ENCODE data around the gene NRIP1. TPM values are rescaled to one million over a fixed set of nuclear protein-coding genes. Genes with fewer than 3 reads are reported as not detected.

NRIP1 gene
- total and polyA plus RNA-seq, 2 of the 8 experiments (the other 6 are each of a cell fraction or from before 2014, with no cell fraction given), result 1.5 to 9.3 TPM

DNA sequence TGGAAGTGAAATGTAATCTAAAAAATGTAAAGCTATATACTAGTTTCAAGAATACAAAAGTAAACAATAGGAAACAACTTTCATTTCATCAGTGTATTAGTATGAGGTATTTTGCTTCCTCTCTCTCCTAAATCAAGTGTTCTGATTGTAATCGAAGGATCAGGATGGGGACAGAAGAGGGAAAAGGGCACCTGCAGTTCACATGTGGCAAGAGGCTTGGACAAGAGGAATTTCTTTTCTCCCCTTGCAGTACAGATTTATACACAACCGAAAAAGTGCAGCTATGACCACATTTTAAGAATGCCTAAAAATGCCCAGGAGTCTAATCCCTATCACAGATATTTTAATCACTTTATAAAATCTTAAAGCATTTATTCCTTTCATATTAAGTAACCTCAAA is 63.7 kb downstream of the NRIP1 start:
- Histone ChIP-seq H3K36me3 (ENCODE audit: control insufficient read depth in 2 of 4, insufficient read depth in 4 of 4, low read length in 3 of 4) (no peaks in the 10 kb centered on the region), H2BK15ac (ENCODE audit: low read length) (no peak overlapping the region), H2BK20ac (ENCODE audit: low read length) (no peak overlapping the region), H3K9ac (replicated peaks in 1 of 4; ENCODE audit: extremely low read depth in 1 of 4, low read depth in 3 of 4, low read length in 3 of 4) (no peak overlapping the region), H3K18ac (ENCODE audit: extremely low read depth, low read length) (no peak overlapping the region), H3K79me2 (ENCODE audit: control insufficient read depth in 1 of 2, insufficient read depth in 2 of 2, low read length in 2 of 2) (no peaks in the 10 kb centered on the region), H4K5ac (ENCODE audit: insufficient read length, low read depth, low read length) (no peak overlapping the region), H3K23ac (ENCODE audit: insufficient read length) (no peak overlapping the region), H2BK5ac (ENCODE audit: low read depth, low read length) (no peak overlapping the region), H3K27ac (ENCODE audit: low read depth, low read length) (no peak overlapping the region), H3K79me1 (ENCODE audit: low read depth, low read length) (no peaks in the 10 kb centered on the region), H2AK5ac (ENCODE audit: low read depth, low read length) (no peak overlapping the region), H3K4me3 (ENCODE audit: extremely low read depth in 1 of 4, insufficient read depth in 2 of 4, low read depth in 3 of 4, low read length in 4 of 4) (no peak overlapping the region), H3K4ac (replicated peaks; ENCODE audit: insufficient read length, low read depth, low read length) (no peak overlapping the region), H3K4me1 (replicated peaks in 1 of 4; ENCODE audit: control insufficient read depth in 3 of 4, insufficient read depth in 4 of 4, low read length in 3 of 4) (peaks cover 0 to 9% (median under 1%) of the 10 kb centered on the region in 4 experiments; a peak in 4 of 7 replicates), H3K23me2 (ENCODE audit: low read depth, low read length) (no peaks in the 10 kb centered on the region), H3K9me3 (ENCODE audit: insufficient read depth in 2 of 2, low read depth in 1 of 2, low read length in 1 of 2) (no peaks in the 10 kb centered on the region; a peak in 1 of 4 replicates), H3K56ac (replicated peaks; ENCODE audit: insufficient read length, low read depth, low read length) (no peak overlapping the region), H4K8ac (ENCODE audit: extremely low read depth, insufficient read depth, low read length) (no peak overlapping the region), H3K27me3 (replicated peaks in 1 of 4; ENCODE audit: control insufficient read depth in 3 of 4, extremely low read depth in 1 of 4, insufficient read depth in 3 of 4, low read length in 3 of 4) (peaks cover 3 to 25% (median 7%) of the 10 kb centered on the region in 4 experiments), H4K91ac (replicated peaks; ENCODE audit: insufficient read length, low read length) (no peak overlapping the region), H3K14ac (ENCODE audit: insufficient read length) (no peak overlapping the region), H2BK120ac (replicated peaks; ENCODE audit: low read depth, low read length) (no peak overlapping the region), H4K20me1 (replicated peaks in 1 of 2; ENCODE audit: control insufficient read depth in 1 of 2, insufficient read depth in 2 of 2, low read length in 2 of 2) (peaks cover 5 to 13% of the 10 kb centered on the region in 2 experiments), H2AFZ (ENCODE audit: low read length) (no peak overlapping the region), H2BK12ac (ENCODE audit: low read depth, low read length) (no peak overlapping the region), H3K4me2 (ENCODE audit: insufficient read depth in 1 of 2, low read depth in 2 of 2, low read length in 2 of 2) (no peak overlapping the region; a peak in 1 of 4 replicates)
- CTCF ChIA-PET (ENCODE audit: partially characterized antibody), result no interaction called here
- no peak for TF ChIP-seq KDM4A (IDR thresholded peaks at IDR 0.05; ENCODE audit: low read depth, low read length, severe bottlenecking)
- TF ChIP-seq, protein P1, sequence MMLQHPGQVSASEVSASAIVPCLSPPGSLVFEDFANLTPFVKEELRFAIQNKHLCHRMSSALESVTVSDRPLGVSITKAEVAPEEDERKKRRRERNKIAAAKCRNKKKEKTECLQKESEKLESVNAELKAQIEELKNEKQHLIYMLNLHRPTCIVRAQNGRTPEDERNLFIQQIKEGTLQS (IDR thresholded peaks at IDR 0.05; ENCODE audit: insufficient read depth, low read depth, low read length), result no peak
- TF ChIP-seq, protein P2, sequence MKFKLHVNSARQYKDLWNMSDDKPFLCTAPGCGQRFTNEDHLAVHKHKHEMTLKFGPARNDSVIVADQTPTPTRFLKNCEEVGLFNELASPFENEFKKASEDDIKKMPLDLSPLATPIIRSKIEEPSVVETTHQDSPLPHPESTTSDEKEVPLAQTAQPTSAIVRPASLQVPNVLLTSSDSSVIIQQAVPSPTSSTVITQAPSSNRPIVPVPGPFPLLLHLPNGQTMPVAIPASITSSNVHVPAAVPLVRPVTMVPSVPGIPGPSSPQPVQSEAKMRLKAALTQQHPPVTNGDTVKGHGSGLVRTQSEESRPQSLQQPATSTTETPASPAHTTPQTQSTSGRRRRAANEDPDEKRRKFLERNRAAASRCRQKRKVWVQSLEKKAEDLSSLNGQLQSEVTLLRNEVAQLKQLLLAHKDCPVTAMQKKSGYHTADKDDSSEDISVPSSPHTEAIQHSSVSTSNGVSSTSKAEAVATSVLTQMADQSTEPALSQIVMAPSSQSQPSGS (IDR thresholded peaks at IDR 0.05; ENCODE audit: low read length), result no peak
- TF ChIP-seq RAD21 (IDR thresholded peaks at IDR 0.05 in 1 of 2, conservative IDR thresholded peaks at IDR 0.05 in 1 of 2; ENCODE audit: low read depth in 2 of 2, low read length in 2 of 2), result no peak
- no peak for TF ChIP-seq BCL11A (IDR thresholded peaks at IDR 0.05; ENCODE audit: low read depth in 2 of 2, low read length in 2 of 2)
- no peak for TF ChIP-seq JUN (IDR thresholded peaks at IDR 0.05; ENCODE audit: low read depth, low read length)
- DNase-seq (ENCODE audit: low read depth in 1 of 2, low spot score in 2 of 2) (no peak), FAIRE-seq (no peak)
- POLR2A ChIA-PET (ENCODE audit: partially characterized antibody), result no interaction called here
- WGBS, 2 experiments (ENCODE audit: extremely low coverage in 1 of 2, insufficient coverage in 1 of 2, insufficient read length in 1 of 2, insufficient replicate concordance in 2 of 2, low coverage in 1 of 2, low lambda C conversion rate in 2 of 2, missing lambda C conversion rate in 1 of 2), result 76% methylated on average over 2 of the region's 2 CpGs; no CpG with 5 or more reads in 1 of the 2 experiments
